HG03135 (cell line): ENCODE results near the gene NPDC1.

Experiments used
- ATAC-seq: cut with Tn5 transposase; IDR thresholded peaks from one replicate; pipeline ENCODE4 v1.9.1; 2021; ENCODE audit warnings: mild to moderate bottlenecking, moderate library complexity; ENCODE audit not compliant: unreplicated experiment

NPDC1 gene

DNA sequence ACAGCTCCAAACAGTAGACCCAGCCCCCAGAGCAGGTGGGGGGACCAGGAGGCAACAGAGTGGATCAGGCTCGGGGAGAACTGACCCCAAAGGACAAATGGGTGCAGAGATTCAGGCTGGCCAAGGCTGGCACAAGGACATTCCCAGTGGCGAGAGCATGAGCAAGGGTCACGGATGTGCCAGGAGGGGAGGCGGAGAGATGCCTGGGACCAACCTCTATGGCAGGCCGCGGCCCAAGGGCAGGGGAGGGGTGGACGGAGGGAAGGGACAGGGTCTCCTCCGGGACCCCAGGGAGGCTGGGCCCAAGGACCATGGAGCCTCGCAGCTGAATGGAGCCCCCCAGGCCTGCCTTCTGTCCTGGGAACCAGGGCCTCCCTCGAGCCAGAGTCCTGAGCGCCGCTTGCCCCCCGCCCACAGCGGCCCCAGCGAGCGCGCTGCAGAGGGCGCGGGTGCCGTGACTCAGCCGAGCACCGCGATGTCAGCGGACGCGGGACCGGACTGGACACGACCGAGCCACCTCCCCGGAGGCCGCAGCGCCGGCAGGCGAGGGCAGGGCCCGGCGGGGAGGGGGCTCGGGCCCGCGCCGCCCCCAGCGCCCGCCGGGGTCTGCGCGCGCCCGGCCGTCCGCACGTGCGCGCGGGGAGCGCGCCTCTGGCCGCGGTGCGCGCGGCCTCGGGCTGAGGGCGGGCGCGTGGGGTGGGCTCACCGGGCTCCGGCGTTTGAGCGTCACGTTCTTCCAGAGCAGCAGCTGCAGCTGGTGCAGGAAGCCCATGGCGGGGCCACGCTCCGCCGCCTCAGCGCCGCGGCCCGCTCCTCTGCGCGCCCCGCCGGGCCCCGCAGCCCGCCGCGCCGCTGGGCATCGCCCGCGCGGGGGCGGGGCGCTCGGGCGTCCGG lies 18.4 kb downstream of the NPDC1 start, which contains the start of gene ABCA2:
Gene ABCA2 (minus strand): TSS at position 869 of the 894 bp plus-strand sequence. CDS start 97 bp downstream, at position 772.
- ATAC-seq = no peak

GRCh38 chr9:137026828-137027227 lies 19.1 kb downstream of the NPDC1 start:
- no peak for ATAC-seq

- no peak for ATAC-seq
Measured at GRCh38 chr9:137026384-137026783, 19.6 kb downstream of the NPDC1 start.

DNA sequence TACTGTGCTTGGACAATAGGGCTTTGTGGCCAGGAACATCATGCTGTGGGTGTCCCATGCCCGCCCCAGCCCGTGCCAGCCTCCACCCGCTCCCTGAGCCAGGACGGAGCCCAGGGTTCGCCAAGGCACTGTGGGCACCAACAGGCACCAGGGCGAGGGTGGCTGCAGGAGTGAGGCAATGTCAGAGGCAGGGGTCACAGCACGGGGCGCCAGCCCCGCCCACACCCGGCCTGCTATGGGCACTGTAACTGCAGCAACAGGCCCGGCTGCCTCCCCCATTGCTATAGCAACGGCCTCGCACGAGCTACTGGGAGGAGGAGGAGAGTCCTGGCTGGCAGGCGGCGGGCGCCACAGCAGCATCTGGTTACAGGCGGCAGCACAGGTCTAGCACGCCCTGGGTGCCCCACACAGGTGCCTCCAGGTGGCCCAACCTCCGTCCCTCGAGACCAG lies 20.4 kb downstream of the NPDC1 start:
- ATAC-seq = no peak

DNA sequence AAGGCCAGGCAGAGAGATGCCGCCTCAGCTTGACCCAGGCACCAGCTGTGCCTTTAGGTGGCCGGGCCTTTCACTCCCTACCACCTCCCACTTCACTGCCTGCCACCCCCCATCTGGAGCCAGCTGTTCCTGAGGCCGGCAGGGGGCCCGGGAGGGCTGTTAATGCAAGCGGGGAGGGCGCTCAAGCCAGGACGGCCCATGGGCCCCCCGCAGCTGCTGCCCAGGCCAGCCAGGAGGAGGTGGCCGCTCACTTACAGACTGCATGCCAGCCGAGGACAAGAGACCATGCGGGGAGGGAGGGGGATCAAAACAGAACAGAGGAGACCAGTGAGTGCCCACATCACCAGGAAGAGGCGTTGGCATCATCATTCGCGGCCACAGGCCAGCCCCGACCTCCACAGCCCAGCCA lies 22.4 kb downstream of the NPDC1 start:
- ATAC-seq = no peak

- no peak for ATAC-seq
Measured at GRCh38 chr9:137023157-137023556, 22.8 kb downstream of the NPDC1 start.

GRCh38 chr9:137022662-137023008 lies 23.3 kb downstream of the NPDC1 start:
- ATAC-seq = no peak

DNA sequence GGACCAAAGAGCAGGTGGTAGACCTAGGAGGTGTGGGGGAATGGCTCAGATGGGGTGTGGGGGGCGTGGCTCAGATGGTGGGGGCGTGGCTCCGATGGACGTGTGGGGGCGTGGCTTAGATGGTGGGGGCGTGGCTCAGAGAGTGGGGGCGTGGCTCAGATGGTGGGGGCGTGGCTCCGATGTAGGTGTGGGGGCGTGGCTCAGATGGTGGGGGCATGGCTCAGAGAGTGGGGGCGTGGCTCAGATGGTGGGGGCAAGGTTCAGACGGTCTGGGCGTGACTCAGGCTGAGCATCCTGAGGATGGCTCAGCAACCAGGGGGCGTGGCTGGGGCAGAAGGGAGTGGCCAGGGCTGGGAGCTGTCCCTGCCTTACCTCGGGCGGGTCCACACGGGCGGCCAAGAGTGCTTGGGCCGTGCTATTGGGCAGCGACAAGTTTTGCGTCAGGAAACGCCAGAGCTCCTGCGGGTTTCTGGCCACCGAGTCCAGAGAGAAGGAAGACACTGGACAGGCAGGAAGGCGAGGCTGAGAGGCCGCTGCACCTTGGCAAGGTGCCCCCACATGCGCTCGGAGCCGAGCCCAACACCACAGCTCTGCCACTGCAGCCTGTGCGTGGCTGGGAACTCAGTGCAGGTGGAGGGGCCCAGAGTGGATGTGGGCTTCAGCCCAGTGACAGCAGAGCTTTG lies 23.9 kb downstream of the NPDC1 start:
- ATAC-seq = no peak

- ATAC-seq = no peak
Measured at GRCh38 chr9:137021568-137021978, 24.4 kb downstream of the NPDC1 start.

- ATAC-seq = no peak
Measured at GRCh38 chr9:137020771-137021567, 25.0 kb downstream of the NPDC1 start.

DNA sequence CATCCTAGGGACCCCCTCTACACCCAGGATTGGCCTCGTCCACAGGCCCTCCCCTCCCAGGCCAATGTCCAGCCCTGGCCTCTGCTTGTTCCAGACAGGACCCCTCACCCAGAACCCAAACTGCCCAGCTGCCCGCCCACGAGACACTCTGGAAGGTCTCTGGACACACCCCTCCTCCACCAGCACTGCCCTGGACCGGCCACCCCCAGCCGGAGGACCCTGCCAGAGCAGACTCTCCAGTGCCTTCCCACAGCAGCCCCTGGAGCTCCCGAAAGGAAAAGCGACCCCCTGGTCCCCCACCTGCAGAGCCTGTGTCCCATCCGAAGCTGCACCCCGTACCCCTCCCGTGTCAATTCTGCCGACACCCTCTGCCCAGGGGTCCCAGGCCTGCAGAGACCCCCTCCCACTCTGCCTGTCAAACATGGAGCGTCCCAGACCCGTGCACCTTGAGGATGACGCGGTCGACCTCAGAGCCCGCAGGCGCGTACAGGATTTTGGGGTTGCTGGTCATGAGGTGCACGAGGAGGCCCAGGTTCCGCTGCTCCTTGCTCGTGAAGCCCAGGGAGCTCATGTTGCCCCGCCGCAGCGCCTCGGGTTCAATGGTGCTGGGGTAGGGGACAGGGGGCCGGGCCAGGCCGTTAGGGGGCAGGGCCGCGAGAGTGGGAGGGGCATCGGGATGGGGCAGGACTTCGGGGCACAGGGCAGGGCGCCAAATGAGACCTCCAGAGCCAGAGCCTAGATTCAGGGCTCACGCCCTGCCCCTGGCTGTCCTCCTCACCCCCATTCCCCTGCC lies 25.9 kb downstream of the NPDC1 start:
- ATAC-seq = no peak

GRCh38 chr9:137018761-137019559 lies 27.0 kb downstream of the NPDC1 start:
- no peak for ATAC-seq

GRCh38 chr9:137017791-137018497 lies 28.0 kb downstream of the NPDC1 start:
- no peak for ATAC-seq

GRCh38 chr9:137017071-137017470 lies 28.9 kb downstream of the NPDC1 start:
- no peak for ATAC-seq

DNA sequence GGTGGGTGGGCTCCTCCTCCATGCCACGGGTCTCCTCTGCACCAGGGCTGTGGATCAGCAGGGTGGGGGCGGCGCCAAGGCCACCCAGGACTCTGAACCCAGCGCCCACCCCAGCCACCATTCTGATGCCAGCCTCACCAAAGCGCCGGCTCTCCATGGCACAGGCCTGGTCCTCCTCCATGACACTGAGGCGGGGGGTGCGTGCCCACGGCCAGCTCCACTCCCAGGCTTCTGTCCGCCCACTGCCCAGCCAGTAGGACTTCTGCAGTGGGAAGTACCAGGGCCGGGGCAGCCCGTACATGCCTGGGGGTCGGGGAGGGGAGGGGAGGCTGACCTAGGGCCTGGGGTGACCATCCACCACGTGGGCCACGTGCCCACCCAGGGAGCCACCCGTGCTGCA lies 29.5 kb downstream of the NPDC1 start:
- no peak for ATAC-seq

GRCh38 chr9:137015976-137016375 lies 30.0 kb downstream of the NPDC1 start:
- ATAC-seq = no peak

DNA sequence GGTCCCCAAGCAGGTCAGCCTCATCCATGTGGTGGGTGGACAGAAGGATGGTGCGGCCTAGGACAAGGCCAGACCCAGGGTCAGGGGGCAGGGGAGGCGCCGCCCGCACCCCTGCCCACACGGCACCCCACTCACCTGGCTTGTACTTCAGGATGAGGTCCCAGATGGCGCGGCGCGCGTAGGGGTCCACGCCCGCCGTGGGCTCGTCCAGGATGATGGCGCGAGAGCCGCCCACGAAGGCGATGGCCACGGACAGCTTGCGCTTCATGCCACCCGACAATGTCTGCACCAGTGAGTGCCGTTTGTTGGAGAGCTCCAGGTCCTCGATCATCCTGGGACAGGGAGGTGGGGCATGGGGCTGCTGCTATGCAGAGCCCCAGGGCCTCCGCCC lies 30.4 kb downstream of the NPDC1 start:
- ATAC-seq = no peak

DNA sequence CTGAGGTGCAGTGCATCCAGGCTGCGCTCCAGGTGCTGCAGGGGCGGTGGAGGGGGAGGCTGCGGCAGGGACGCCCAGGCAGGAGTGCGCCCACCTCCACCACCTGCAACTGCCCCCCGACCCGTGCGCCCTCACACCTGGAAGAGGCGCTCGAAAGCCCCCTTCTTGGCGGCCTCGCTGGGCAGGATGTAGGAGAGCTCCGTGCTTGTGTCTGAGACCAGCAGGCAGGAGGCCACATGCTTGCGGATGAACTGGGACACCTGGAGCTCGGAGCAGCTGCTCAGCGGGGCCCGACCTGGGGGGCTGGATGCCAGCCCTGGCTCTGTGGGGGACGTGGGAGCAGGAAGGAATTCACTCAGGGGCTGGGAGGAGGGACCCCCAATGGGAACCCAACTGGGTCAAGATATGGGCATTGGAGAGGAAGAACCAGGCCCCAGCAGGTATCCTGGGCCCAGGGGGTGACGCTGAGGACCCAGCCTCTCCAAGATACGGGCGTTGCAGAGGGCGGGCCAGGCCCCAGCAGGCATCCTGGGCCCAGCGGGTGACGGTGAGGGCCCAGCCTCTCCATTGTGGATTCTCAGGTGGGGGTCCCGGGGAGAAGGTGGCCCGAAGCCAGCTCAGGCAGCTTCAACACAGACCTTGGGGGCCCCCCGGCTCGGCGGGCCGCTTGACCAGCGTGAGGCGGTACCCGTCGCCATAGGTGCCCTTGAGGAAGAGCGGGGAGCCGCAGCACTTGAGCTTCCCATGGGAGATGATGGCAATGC lies 31.0 kb downstream of the NPDC1 start:
- no peak for ATAC-seq
